HG03521 (cell line): Measurements from ENCODE around the gene ST8SIA1.

Source experiments
- ATAC-seq: cut with Tn5 transposase; IDR thresholded peaks from one replicate; pipeline ENCODE4 v1.9.1; 2021; ENCODE audit warnings: mild to moderate bottlenecking, moderate library complexity; ENCODE audit not compliant: unreplicated experiment

Gene ST8SIA1

GRCh38 chr12:22248121-22248520 lies 86.4 kb downstream of the ST8SIA1 start:
- ATAC-seq, result no peak

GRCh38 chr12:22246217-22246846 lies 88.2 kb downstream of the ST8SIA1 start:
- no peak for ATAC-seq

GRCh38 chr12:22242726-22243125 lies 91.8 kb downstream of the ST8SIA1 start:
- ATAC-seq, result no peak

- ATAC-seq, result no peak
These were observed 96.3 kb downstream of the ST8SIA1 start for GRCh38 chr12:22238211-22238610.

- no peak for ATAC-seq
These were observed 99.9 kb downstream of the ST8SIA1 start for GRCh38 chr12:22234561-22234960.

GRCh38 chr12:22231836-22232235 lies 102.7 kb downstream of the ST8SIA1 start:
- no peak for ATAC-seq

GRCh38 chr12:22231078-22231477 lies 103.4 kb downstream of the ST8SIA1 start:
- ATAC-seq, result no peak

GRCh38 chr12:22230280-22230794 lies 104.2 kb downstream of the ST8SIA1 start:
- ATAC-seq, result no peak

- ATAC-seq, result no peak
These were observed 104.7 kb downstream of the ST8SIA1 start for GRCh38 chr12:22229652-22230279.

GRCh38 chr12:22228022-22228875 lies 106.3 kb downstream of the ST8SIA1 start:
- no peak for ATAC-seq

- no peak for ATAC-seq
These were observed 111.2 kb downstream of the ST8SIA1 start for GRCh38 chr12:22223356-22223755.

- ATAC-seq, result no peak
These were observed 117.0 kb downstream of the ST8SIA1 start for GRCh38 chr12:22217556-22217955.

GRCh38 chr12:22215467-22216253 lies 118.8 kb downstream of the ST8SIA1 start:
- ATAC-seq, result no peak

- ATAC-seq, result no peak
These were observed 123.4 kb downstream of the ST8SIA1 start for GRCh38 chr12:22211128-22211527.

- no peak for ATAC-seq
These were observed 125.1 kb downstream of the ST8SIA1 start for GRCh38 chr12:22209422-22209821.

- ATAC-seq, result no peak
These were observed 128.3 kb downstream of the ST8SIA1 start for GRCh38 chr12:22206111-22206728.

GRCh38 chr12:22204391-22204790 lies 130.1 kb downstream of the ST8SIA1 start:
- no peak for ATAC-seq

- no peak for ATAC-seq
These were observed 131.7 kb downstream of the ST8SIA1 start for GRCh38 chr12:22202847-22203246.

GRCh38 chr12:22201101-22201500 lies 133.4 kb downstream of the ST8SIA1 start:
- ATAC-seq, result no peak

- no peak for ATAC-seq
These were observed 138.3 kb downstream of the ST8SIA1 start for GRCh38 chr12:22196236-22196635.
